DMS153 treated with DMSO at 0.1 percent for 48 hours (cell line): ENCODE data around the gene CUL9.
A peak's percentile ranks its signal among the peaks of the same experiment; 100 is the strongest.

ENCODE experiments used
- DNase-seq: peaks from one replicate; lab custom pipeline; 2025; ENCODE audit not compliant: unreplicated experiment; lab: John Stamatoyannopoulos, UW

Gene CUL9

GRCh38 chr6:43254138-43254817, 72.3 kb downstream of the CUL9 start:
- no peak for DNase-seq

GRCh38 chr6:43254846-43255245, 72.8 kb downstream of the CUL9 start:
- no peak for DNase-seq

- no peak for DNase-seq
These were observed 73.5 kb downstream of the CUL9 start for GRCh38 chr6:43255408-43256054.

- DNase-seq, result no peak
These were observed 74.8 kb downstream of the CUL9 start for GRCh38 chr6:43256670-43257366.

GRCh38 chr6:43257367-43258145, 75.6 kb downstream of the CUL9 start:
- no peak for DNase-seq

GRCh38 chr6:43258180-43258579, 76.2 kb downstream of the CUL9 start:
- no peak for DNase-seq

GRCh38 chr6:43258807-43259686, 77.1 kb downstream of the CUL9 start:
- DNase-seq, result no peak

GRCh38 chr6:43260791-43261190, 78.8 kb downstream of the CUL9 start:
- DNase-seq, result no peak

- DNase-seq, result no peak
These were observed 79.2 kb downstream of the CUL9 start for GRCh38 chr6:43261198-43261597.

GRCh38 chr6:43262000-43262779, 80.2 kb downstream of the CUL9 start:
- no peak for DNase-seq

GRCh38 chr6:43262780-43263313, 80.9 kb downstream of the CUL9 start:
- DNase-seq, result no peak

- DNase-seq, result peak; percentile 37
These were observed 81.5 kb downstream of the CUL9 start for GRCh38 chr6:43263314-43264178.

GRCh38 chr6:43264599-43265145, 82.7 kb downstream of the CUL9 start:
- DNase-seq, result no peak

GRCh38 chr6:43265564-43265963, 83.6 kb downstream of the CUL9 start:
- no peak for DNase-seq

GRCh38 chr6:43267619-43268354, 85.8 kb downstream of the CUL9 start:
- no peak for DNase-seq

GRCh38 chr6:43268355-43268700, 86.3 kb downstream of the CUL9 start:
- no peak for DNase-seq

- no peak for DNase-seq
These were observed 86.8 kb downstream of the CUL9 start for GRCh38 chr6:43268782-43269272.
